GM21723 (cell line): ENCODE data around the gene CNPY1.

Experiments
- ATAC-seq: cut with Tn5 transposase; IDR thresholded peaks from one replicate; pipeline ENCODE4 v1.9.1; 2021; ENCODE audit warnings: mild to moderate bottlenecking, moderate library complexity; ENCODE audit not compliant: unreplicated experiment

The CNPY1 gene

GRCh38 chr7:155560196-155560885 lies 14.0 kb upstream of the CNPY1 start:
- ATAC-seq = no peak

GRCh38 chr7:155559519-155560108 lies 13.3 kb upstream of the CNPY1 start:
- no peak for ATAC-seq

GRCh38 chr7:155558961-155559360 lies 12.6 kb upstream of the CNPY1 start:
- no peak for ATAC-seq

GRCh38 chr7:155558351-155558750 lies 12.0 kb upstream of the CNPY1 start:
- ATAC-seq = no peak

- ATAC-seq = no peak
These were observed 11.4 kb upstream of the CNPY1 start for GRCh38 chr7:155557778-155558177.

- ATAC-seq = no peak
These were observed 10.4 kb upstream of the CNPY1 start for GRCh38 chr7:155556763-155557162.

GRCh38 chr7:155555116-155555695 lies 8.8 kb upstream of the CNPY1 start:
- no peak for ATAC-seq

GRCh38 chr7:155553871-155554270 lies 7.5 kb upstream of the CNPY1 start:
- ATAC-seq = no peak

GRCh38 chr7:155551785-155552611 lies 5.6 kb upstream of the CNPY1 start:
- ATAC-seq = no peak

- no peak for ATAC-seq
These were observed 4.6 kb upstream of the CNPY1 start for GRCh38 chr7:155550916-155551315.

GRCh38 chr7:155549226-155549625 lies 2.9 kb upstream of the CNPY1 start:
- no peak for ATAC-seq

GRCh38 chr7:155547161-155547791 lies 917 bp upstream of the CNPY1 start:
- ATAC-seq = no peak

GRCh38 chr7:155545348-155545747 lies 1.0 kb downstream of the CNPY1 start:
- ATAC-seq = no peak

GRCh38 chr7:155544485-155544884 lies 1.9 kb downstream of the CNPY1 start:
- no peak for ATAC-seq

- ATAC-seq = no peak
These were observed 2.4 kb downstream of the CNPY1 start for GRCh38 chr7:155543926-155544325.

- no peak for ATAC-seq
These were observed 3.1 kb downstream of the CNPY1 start for GRCh38 chr7:155543011-155543876.

GRCh38 chr7:155541986-155542675 lies 4.2 kb downstream of the CNPY1 start:
- ATAC-seq = no peak

GRCh38 chr7:155540553-155540952 lies 5.8 kb downstream of the CNPY1 start:
- ATAC-seq = no peak

GRCh38 chr7:155538293-155538692 lies 8.1 kb downstream of the CNPY1 start:
- ATAC-seq = no peak

GRCh38 chr7:155536451-155536850 lies 9.9 kb downstream of the CNPY1 start:
- no peak for ATAC-seq
